DND-41 (cell line): Measurements from ENCODE around the gene HIVEP2.

ENCODE experiments used
- EZH2 ChIP-seq: IDR thresholded peaks from 3 replicates; pipeline ENCODE4 v1.6.1; 2012; ENCODE audit warnings: borderline replicate concordance, low read depth, mild to moderate bottlenecking, moderate library complexity, low read length, inconsistent platforms; ENCODE audit not compliant: severe bottlenecking
- TF ChIP-seq, protein P1 (sequence below): IDR thresholded peaks from 2 replicates; pipeline ENCODE4 v1.5.1; 2012; ENCODE audit warnings: borderline replicate concordance, low read length, moderate library complexity, mild to moderate bottlenecking; ENCODE audit not compliant: poor library complexity, severe bottlenecking; ENCODE audit errors: extremely low read depth

DNA sequence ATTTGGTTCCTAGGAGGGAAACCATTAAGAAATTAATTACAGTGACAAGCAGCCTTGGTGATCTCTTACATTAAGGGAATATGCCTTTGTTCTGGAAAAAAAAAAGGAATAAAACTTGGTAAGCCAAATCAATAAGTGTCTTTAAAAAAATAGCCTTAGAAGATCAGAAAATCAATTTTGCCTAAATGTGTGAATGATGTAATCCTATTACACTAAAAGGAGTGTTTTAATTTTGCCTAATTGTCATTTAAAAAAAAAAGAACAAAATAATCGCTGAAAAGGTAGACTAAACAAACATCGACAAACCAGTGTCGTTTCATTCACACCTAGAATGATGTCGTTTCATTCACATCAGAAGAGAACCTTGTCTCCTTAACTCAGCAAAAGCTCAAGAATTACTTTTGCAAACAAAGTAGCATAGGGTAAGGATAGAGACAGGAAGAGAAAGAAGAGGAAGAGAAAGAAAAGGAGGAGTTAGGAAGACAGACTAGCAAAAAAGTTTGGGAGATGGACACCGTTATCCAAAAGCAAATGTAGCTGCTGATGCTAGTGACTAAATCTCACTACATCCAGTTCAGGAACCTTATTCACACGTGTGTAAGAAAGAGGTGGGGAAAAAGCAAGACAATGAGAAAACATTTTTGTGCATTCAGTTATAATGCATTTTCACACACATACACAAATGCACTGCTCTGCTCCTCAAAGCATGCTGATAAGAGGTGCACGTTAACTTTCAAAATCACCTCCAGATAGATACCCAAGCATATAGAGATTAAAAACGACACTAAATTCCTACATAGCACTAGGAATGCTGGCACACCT is 60.6 kb downstream of the HIVEP2 start:
- TF ChIP-seq, protein P1, sequence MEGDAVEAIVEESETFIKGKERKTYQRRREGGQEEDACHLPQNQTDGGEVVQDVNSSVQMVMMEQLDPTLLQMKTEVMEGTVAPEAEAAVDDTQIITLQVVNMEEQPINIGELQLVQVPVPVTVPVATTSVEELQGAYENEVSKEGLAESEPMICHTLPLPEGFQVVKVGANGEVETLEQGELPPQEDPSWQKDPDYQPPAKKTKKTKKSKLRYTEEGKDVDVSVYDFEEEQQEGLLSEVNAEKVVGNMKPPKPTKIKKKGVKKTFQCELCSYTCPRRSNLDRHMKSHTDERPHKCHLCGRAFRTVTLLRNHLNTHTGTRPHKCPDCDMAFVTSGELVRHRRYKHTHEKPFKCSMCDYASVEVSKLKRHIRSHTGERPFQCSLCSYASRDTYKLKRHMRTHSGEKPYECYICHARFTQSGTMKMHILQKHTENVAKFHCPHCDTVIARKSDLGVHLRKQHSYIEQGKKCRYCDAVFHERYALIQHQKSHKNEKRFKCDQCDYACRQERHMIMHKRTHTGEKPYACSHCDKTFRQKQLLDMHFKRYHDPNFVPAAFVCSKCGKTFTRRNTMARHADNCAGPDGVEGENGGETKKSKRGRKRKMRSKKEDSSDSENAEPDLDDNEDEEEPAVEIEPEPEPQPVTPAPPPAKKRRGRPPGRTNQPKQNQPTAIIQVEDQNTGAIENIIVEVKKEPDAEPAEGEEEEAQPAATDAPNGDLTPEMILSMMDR = no peak
- no peak for TF ChIP-seq EZH2
